ENCODE data around the gene SPEN. TPM values are rescaled to one million over a fixed set of nuclear protein-coding genes. Genes with fewer than 3 reads are reported as not detected.
"Not testable (repeated sequence)": the region's sequence is repeated elsewhere in the genome, so short reads cannot be mapped to it uniquely, and the experiment has no call there.

SPEN gene
- total RNA-seq, 1 experiment from 2014 or later, result 20.1 TPM

DNA sequence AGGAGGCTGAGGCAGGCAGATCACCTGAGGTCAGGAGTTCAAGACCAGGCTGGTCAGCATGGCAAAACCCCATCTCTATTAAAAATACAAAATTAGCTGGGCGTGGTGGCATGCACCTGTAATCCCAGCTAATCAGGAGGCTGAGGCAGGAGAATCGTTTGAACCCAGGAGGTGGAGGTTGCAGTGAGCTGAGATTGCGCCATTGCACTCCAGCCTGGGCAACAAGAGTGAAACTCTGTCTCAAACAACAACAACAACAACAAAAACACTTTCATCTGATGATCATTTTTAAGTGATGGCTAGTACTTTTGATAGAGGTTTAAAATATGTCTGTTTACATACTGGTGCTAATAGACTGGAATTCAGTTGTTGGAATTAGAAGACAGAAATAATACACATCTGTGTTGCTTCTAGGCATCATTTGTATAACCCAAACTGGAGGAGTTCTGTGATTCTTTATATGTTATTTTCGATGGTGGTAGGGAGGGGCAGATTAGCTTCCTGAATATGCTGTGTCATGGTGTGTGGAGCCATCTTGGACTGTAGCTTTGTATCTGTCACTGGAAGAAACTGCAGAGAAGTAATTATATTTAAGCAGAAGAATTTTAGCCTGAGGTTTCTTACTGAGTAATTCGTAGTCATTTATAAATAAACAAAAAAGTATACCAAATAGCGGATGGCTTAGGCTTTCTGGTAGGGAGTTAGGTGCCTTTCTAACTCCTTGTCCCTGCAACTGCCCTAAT lies 45.5 kb downstream of the SPEN start:
- DNase-seq (ENCODE audit: low spot score), result not testable (repeated sequence)

DNA sequence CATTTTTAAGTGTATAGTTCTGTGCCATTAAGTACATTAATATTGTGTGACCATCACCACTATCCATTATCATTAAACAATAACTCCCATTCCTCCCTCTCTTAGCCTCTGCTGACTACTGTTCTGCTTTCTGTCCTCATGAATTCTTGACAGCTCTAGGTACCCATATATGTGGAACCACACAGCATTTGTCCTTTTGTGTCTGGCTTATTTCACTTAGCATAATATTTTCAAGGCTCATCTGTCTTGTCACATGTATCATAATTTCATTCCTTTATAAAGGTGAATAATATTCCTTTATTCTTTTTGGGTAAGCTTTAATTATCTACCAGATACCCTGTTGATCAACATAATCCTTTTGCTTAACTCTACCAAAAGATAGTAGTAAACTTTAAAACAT lies 47.7 kb downstream of the SPEN start:
- DNase-seq (ENCODE audit: low spot score), result no peak

DNA sequence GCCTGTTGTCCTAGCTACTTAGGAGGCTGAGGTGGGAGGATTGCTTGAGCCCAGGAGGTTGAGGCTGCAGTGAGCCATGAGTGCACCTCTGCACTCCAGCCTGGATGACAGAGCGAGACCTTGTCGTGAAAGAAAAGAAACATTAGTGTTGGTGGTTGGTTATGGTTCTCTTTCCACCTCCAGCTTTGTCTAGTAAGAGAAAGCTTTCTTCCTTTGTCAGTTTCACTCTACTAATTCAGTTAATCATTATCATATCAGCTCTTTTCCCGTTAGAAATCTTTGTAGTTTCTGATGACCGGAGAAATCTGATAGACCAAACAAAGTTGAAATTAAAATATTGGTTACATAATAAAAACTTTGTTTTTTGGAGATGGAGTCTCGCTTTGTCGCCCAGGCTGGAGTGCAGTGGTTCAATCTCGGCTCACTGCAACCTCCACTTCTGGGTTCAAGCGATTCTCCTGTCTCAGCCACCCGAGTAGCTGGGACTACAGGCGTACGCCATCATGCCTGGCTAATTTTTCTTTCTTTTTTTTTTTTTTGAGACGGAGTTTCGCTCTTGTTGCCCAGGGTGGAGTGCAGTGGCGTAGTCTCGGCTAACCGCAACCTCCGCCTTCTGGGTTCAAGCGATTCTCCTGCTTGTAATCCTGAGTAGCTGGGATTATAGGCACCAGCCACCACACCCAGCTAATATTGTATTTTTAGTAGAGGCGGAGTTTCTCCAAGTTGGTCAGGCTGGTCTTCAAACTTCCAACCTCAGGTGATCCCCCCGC lies 49.5 kb downstream of the SPEN start:
- not testable (repeated sequence) for DNase-seq (ENCODE audit: low spot score)

DNA sequence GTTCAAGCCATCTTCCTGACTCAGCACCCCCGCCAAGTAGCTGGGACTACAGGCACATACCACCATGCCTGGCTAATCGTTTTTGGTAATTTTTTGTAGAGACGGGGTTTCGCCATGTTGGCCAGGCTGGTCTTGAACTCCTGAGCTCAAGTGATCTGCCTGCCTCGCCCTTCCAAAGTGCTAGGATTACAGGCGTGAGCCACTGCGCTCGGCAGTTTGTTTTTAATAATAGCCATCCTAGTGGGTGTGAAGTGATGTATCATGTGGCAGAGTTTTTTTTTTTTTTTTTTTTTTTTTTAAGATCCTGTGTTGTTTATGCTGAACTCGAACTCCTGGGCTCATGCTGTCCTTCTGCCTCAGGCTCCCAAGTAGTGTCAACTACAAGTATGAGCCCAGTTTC lies 51.8 kb downstream of the SPEN start:
- no peak for DNase-seq (ENCODE audit: low spot score)

DNA sequence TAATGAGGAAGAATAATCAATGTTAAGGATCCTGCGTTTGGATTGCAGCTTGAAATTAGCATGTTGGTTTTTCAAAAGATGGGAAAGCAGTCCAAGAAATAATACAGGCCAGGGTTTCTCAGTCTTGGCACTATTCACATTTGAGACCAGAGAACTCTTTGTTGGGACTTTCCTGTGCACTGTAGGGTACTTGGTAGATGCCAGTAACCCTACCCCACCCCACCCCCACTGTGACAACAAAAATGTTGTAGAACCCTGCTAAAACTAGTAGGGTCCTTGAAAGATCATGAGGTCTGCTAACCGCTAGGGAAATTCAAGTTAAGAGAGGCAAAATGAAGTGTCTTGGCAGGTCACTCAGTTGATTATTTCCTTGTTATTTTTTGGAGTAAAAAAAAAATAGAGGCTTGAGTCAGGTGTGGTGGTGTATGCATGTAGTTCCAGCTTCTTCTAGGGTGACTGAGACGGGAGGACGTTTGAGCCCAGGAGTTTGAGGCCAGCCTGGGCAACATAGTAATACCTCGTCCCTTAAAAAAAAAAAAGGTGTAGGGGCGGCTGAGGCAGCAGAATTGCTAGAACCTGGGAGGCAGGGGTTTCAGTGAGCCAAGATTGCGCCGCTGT lies 53.3 kb downstream of the SPEN start:
- DNase-seq (ENCODE audit: low spot score), result no peak

DNA sequence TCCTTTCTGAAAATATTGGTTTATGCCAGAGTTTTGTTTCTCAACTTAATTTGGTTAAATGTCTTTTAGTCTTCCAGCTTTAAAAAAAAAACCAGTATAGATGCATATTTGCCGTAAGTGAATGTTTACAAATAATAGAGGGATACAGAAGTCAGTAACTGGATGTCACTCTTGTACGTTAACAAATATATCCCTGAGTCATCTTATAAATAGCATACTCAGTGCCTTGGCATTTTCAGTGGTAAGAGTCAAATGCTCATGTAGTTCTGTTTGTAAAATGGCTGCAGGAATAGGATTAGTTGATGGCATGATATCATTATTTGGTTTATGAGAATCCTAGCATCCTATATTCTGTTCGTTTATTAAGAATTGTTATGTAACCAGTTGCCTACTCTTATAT lies 55.4 kb downstream of the SPEN start:
- no peak for DNase-seq (ENCODE audit: low spot score)

DNA sequence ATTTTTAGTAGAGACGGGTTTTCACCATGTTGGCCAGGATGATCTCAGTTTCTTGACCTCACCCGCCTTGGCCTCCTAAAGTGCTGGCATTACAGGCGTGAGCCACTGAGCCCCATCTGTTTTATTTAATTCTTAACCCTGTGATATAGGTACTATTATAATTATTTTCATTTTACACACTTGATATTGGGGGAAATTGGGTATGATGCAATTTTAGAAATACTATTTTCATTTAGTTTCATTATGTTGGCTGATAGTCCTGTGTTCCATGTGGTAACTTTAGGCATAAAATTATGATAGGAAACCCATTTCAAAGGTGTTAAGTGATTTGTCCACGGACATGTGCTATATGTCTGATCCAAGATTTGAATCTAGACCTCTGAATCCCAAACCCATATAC lies 61.1 kb downstream of the SPEN start:
- DNase-seq (ENCODE audit: low spot score), result no peak

DNA sequence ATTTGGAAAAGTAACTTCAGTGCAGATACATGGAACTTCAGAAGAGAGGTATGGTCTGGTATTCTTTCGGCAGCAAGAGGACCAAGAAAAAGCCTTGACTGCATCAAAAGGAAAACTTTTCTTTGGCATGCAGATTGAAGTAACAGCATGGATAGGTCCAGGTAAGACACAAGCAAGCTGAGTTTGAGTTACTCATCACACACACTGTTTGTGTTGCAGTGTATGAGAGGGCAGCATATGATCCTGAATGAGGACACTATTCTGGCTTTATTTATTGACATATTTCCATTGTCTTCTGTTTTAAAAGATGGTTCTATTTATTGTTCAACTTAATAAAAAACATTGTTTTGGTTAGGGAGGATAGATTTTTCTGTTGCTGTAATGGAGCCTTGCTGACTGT lies 63.6 kb downstream of the SPEN start:
- DNase-seq (ENCODE audit: low spot score), result no peak

DNA sequence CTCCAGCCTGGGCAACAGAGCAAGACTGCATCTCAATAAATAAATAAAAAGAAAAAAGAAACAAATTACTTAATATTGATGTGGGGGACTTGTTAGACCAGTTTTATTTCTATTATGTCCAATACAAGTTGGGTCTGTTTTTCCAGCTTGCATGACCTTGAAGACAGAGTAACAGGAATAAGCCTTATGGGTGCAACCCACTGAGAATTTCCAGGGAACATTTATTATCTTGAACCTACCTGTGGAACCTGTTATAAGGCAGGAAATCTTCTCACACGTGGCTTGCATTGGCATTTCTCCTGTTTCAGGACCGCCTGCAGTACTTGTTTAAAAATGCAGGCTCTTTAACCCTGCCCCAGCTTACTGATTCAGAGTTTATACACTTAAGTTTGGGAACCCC lies 64.4 kb downstream of the SPEN start:
- peak; percentile 12 for DNase-seq (ENCODE audit: low spot score)

DNA sequence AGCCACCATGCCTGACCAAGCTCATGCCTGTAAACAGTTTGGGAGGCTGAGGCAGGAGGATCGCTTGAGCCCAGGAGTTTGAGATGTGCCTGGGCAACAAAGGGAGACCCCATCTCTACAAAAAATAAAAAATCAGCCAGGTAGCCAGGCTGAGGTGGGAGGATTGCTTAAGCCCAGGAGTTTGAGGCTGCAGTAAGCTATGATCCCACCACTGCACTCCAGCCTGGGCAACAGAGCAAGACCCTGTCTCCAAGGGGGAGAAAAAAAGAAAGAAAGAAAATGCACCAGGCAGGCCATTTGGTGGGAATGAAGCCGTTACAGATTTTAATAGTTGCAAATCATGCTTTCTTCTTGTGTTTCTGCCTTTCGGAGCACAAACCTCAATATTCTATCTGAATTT lies 66.1 kb downstream of the SPEN start:
- DNase-seq (ENCODE audit: low spot score), result not testable (repeated sequence)

DNA sequence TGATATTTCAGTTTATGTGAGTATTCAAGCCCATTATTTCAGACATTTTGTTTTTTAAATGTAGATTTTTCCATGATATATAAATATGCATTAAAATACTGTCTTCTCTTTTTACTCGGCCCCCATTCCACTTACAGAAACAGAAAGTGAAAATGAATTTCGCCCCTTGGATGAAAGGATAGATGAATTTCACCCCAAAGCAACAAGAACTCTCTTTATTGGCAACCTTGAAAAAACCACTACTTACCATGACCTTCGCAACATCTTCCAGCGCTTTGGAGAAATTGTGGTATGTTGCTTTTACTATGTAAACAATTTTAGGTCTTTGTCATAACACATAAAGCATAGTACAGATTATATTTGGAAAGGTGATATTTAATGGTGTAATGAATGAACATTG lies 68.5 kb downstream of the SPEN start:
- no peak for DNase-seq (ENCODE audit: low spot score)

DNA sequence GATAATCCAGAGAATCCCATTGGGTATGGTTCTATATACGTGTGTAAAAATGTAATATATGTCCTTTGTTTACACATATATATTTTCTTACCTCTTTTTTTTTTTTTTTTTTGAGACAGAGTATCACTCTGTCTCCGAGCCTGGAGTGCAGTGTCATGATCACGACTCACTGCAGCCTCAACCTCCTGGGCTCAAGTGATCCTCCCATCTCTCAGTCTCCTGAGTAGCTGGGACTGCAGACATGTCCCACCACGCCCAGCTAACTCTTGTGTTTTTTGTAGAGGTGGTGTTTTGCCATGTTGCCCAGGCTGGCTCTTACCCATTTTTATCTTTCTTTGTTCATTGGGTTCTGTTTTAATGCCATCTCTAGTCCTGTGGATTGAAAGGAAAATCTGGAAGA lies 68.9 kb downstream of the SPEN start:
- no peak for DNase-seq (ENCODE audit: low spot score)

DNA sequence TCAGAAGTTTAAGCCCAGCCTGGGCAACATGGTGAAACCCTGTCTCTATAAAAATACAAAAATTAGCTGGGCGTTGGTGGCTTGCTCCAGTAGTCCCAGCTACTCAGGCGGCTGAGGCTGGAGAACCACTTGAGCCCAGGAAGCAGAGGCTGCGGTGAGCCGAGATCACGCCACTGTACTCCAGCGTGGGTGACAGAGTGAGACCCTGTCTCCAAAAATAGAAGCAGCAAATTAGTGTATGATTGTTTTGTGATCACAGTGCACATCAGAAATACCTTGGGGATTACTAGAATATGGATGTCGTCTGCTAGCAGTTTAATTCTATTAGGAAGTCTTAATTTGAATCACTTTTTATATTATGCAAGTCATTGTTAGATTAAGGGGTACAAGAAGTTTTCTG lies 69.4 kb downstream of the SPEN start:
- no peak for DNase-seq (ENCODE audit: low spot score)

DNA sequence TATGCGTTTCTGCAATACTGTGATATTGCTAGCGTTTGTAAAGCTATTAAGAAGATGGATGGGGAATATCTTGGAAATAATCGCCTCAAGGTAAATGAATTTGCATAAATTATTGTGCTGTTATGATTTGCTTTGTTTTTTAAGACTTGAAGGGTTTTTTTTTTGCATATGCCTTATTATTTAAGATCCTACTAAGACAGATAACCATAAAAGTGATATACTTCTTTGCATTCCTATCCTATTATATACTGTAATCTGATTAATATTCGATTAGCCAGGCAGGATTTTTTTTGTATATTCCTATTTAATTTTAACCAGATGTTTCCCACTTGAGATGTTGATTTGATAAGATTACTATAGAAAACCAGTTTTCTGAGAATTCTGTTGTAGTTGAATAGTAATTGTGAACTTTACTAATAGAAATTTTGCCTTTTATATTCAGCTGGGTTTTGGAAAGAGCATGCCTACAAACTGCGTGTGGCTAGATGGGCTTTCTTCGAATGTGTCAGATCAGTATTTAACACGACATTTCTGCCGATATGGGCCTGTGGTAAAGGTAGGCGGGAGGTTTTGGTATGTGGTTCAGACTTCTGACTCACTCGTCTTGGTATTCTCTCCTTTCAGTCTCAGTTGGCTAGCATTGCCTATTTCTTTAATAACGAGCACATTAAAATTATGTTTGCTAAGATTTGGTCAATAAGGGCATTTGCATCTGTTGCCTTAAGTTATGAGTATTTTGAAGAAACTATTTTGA lies 71.6 kb downstream of the SPEN start:
- peak; percentile 44 for DNase-seq (ENCODE audit: low spot score)

DNA sequence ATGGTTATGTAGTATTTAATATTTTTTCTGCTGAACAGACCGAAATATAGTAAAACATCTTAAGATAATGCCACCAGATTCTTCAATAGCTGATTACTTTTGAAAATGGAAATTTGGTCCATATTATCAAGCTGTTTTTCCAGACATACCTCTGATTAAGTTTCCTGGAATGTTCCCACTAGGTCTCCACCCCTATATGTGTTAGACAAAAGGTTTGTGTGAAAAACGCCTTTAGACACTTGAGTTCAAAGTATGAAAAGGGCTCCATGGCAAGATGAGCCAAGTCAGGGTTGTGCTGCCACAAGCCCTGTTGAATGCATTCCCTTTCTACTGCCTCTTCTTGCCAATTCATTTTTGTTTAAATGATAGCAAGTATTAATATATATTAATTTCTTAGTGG lies 75.7 kb downstream of the SPEN start:
- DNase-seq (ENCODE audit: low spot score), result peak; percentile 18

DNA sequence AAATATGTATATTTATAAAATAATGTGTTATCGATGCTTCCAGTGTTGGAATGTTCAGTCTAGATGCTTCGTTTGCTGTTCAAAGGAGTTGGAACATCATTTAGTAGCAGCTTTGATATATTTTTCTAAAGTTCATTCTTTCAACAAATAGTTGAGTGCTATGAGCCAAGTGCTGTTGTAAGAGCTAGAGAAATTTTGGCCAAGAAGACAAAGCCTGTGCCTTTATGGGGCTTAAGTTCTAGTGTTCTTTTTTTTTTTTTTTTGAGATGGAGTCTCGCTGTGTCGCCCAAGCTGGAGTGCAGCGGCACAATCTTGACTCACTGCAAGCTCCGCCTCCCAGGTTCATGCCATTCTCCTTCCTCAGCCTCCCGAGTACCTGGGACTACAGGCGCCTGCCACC lies 78.9 kb downstream of the SPEN start:
- DNase-seq (ENCODE audit: low spot score), result not testable (repeated sequence)

DNA sequence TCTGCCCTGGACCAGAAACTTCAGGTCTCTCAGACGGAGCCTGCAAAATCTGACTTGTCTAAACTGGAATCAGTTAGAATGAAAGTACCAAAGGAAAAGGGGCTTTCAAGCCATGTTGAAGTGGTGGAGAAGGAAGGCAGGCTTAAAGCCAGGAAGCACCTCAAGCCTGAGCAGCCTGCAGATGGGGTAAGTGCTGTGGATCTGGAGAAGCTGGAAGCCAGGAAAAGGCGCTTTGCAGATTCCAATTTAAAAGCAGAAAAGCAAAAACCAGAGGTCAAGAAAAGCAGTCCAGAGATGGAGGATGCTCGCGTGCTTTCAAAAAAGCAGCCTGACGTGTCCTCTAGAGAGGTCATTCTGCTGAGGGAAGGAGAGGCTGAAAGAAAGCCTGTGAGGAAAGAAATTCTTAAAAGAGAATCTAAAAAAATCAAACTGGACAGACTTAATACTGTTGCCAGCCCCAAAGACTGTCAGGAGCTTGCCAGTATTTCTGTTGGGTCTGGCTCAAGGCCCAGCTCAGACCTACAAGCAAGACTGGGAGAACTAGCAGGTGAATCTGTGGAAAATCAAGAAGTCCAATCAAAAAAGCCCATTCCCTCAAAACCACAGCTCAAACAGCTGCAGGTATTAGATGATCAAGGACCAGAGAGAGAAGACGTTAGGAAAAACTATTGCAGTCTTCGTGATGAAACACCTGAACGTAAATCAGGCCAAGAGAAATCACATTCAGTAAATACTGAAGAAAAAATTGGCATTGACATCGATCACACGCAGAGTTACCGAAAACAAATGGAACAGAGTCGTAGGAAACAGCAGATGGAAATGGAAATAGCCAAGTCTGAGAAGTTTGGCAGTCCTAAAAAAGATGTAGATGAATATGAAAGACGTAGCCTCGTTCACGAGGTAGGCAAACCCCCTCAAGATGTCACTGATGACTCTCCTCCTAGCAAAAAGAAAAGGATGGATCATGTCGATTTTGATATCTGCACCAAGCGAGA lies 81.8 kb downstream of the SPEN start:
- no peak for DNase-seq (ENCODE audit: low spot score)

DNA sequence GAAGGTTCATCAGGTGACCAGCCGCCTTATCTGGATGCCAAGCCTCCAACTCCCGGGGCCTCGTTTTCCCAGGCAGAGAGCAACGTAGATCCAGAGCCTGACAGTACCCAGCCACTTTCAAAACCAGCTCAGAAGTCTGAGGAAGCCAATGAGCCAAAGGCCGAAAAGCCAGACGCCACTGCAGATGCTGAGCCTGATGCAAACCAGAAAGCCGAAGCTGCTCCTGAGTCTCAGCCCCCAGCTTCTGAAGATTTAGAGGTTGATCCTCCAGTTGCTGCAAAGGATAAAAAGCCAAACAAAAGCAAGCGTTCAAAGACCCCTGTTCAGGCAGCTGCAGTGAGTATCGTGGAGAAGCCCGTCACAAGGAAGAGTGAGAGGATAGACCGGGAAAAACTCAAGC lies 83.9 kb downstream of the SPEN start:
- no peak for DNase-seq (ENCODE audit: low spot score)

DNA sequence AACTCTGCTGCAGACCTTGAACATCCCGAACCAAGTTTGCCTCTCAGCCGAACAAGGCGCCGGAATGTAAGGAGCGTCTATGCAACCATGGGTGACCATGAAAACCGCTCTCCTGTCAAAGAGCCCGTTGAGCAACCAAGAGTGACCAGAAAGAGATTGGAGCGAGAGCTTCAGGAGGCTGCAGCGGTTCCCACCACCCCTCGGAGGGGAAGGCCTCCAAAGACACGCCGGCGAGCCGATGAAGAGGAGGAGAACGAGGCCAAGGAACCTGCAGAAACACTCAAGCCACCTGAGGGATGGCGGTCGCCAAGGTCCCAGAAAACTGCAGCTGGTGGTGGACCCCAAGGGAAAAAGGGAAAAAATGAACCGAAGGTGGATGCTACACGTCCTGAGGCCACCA lies 84.4 kb downstream of the SPEN start:
- DNase-seq (ENCODE audit: low spot score), result no peak

DNA sequence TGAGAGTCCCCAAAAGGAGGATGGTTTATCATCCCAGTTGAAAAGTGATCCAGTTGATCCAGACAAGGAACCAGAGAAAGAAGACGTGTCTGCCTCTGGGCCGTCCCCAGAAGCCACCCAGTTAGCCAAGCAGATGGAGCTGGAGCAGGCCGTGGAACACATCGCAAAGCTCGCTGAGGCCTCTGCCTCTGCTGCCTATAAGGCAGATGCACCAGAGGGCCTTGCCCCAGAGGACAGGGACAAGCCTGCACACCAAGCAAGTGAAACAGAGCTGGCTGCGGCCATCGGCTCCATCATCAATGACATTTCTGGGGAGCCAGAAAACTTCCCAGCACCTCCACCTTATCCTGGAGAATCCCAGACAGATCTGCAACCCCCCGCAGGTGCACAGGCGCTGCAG lies 85.1 kb downstream of the SPEN start:
- DNase-seq (ENCODE audit: low spot score), result no peak

DNA sequence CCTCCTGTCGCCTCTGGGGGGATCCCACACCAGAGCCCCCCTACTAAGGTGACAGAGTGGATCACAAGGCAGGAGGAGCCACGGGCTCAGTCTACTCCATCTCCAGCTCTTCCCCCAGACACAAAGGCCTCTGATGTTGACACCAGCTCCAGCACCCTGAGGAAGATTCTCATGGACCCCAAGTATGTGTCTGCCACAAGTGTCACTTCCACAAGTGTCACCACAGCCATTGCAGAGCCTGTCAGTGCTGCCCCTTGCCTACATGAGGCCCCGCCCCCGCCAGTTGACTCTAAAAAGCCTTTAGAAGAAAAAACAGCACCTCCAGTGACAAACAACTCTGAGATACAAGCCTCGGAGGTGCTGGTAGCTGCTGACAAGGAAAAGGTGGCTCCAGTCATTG lies 86.2 kb downstream of the SPEN start:
- no peak for DNase-seq (ENCODE audit: low spot score)

All from HT-29 (cell line).